Upper lobe of right lung (tissue), 1 donor: Measurements from ENCODE around the gene PIK3R6. TPM values are rescaled to one million over a fixed set of nuclear protein-coding genes. Genes with fewer than 3 reads are reported as not detected.

Experiments used
- ATAC-seq: fragments of 200-7000 bp; cut with Tn5 transposase; one replicate; pipeline ENCODE4 v1.9.1; 2020; ENCODE audit warnings: mild to moderate bottlenecking, moderate library complexity
- DNase-seq: peaks from one replicate; pipeline ENCODE4 v3.0.0-alpha.2; 2020
- H3K27ac ChIP-seq: fragments of 200-600 bp; one replicate; pipeline ENCODE4 v1.8.0; 2022
- H3K27me3 ChIP-seq: fragments of 200-600 bp; one replicate; pipeline ENCODE4 v1.8.0; 2022; ENCODE audit warnings: mild to moderate bottlenecking
- H3K36me3 ChIP-seq: fragments of 200-600 bp; one replicate; pipeline ENCODE4 v1.8.0; 2022
- H3K4me1 ChIP-seq: fragments of 200-600 bp; one replicate; pipeline ENCODE4 v1.8.0; 2022
- H3K4me3 ChIP-seq: fragments of 200-600 bp; one replicate; pipeline ENCODE4 v1.8.0; 2022; ENCODE audit warnings: mild to moderate bottlenecking
- H3K9me3 ChIP-seq: fragments of 200-600 bp; one replicate; pipeline ENCODE4 v1.8.0; 2022
- intact Hi-C: fragments of 100-400 bp; cut with DNase I; formaldehyde crosslinking; loops from one replicate; pipeline ENCODE4 v1.11.0; 2022
- total RNA-seq: library from RNA; stranded (reverse); fragmentation: NEBNext Ultra II Directional; extraction: Animal tissue kit (Norgen Biotek cat#: 25700); gene quantifications from one replicate; pipeline ENCODE4 v1.2.1, GENCODE V29; 2021
- TF ChIP-seq, protein P1 (sequence below): fragments of 200-600 bp; IDR thresholded peaks from one replicate; pipeline ENCODE4 v1.8.0; 2022; ENCODE audit warnings: antibody characterized with exemption
- donor health status: DM: no; HTN: yes; CAD: no; lungs with severe emphysema.

Gene PIK3R6
- total RNA-seq, 1 donor from 2014 or later: 2.7 TPM

DNA sequence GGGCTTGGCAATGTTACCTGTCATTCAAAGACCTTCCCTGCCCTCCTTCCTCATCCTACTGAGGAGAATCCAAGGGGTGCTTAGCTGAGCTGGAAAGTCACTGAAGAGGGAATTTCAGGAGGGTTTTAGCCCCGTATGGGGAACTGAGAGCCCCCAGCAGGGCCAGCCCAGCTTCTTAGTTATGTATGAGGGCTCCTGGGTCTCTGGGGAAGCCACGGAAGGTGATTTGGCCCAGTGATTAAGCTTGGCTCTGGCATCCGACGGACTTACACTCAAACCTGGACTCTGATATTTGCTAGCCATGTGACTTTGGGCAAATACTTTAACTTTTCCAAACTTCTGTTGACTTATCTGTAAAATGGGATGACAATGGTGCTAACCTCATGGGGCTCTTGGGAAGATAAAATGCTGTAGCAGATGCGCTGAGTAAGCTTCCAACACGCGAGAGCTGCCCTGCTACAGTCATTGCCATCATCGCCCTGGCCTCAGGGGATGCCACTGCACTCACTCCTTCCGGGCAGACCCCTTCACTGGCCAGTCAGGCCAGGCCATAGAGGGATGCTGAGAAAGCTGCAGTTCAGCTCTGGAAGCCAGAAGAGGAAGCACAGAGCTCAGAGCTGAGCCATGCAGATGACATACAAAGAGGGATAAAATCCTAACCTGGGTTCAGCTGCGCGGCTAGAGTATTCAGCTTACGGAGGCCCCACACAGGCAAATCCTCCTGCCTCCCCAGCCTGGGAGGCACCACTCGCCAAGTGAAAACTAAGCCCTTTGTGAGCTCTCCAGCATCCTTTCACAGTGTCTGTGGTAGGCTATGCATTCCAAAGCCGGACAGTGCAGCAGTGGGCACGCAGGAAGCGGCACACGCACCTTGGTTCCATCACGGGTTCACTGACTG lies 44.9 kb upstream of the PIK3R6 start:
- Histone ChIP-seq H3K4me1 (no peaks in the 10 kb centered on the region), H3K36me3 (no peaks in the 10 kb centered on the region), H3K27me3 (no peaks in the 10 kb centered on the region), H3K27ac (no peak overlapping the region), H3K9me3 (no peaks in the 10 kb centered on the region), H3K4me3 (no peak overlapping the region)
- ATAC-seq: no peak
- intact Hi-C loops: no loop called here
- TF ChIP-seq, protein P1, sequence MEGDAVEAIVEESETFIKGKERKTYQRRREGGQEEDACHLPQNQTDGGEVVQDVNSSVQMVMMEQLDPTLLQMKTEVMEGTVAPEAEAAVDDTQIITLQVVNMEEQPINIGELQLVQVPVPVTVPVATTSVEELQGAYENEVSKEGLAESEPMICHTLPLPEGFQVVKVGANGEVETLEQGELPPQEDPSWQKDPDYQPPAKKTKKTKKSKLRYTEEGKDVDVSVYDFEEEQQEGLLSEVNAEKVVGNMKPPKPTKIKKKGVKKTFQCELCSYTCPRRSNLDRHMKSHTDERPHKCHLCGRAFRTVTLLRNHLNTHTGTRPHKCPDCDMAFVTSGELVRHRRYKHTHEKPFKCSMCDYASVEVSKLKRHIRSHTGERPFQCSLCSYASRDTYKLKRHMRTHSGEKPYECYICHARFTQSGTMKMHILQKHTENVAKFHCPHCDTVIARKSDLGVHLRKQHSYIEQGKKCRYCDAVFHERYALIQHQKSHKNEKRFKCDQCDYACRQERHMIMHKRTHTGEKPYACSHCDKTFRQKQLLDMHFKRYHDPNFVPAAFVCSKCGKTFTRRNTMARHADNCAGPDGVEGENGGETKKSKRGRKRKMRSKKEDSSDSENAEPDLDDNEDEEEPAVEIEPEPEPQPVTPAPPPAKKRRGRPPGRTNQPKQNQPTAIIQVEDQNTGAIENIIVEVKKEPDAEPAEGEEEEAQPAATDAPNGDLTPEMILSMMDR: no peak
- DNase-seq: no peak

DNA sequence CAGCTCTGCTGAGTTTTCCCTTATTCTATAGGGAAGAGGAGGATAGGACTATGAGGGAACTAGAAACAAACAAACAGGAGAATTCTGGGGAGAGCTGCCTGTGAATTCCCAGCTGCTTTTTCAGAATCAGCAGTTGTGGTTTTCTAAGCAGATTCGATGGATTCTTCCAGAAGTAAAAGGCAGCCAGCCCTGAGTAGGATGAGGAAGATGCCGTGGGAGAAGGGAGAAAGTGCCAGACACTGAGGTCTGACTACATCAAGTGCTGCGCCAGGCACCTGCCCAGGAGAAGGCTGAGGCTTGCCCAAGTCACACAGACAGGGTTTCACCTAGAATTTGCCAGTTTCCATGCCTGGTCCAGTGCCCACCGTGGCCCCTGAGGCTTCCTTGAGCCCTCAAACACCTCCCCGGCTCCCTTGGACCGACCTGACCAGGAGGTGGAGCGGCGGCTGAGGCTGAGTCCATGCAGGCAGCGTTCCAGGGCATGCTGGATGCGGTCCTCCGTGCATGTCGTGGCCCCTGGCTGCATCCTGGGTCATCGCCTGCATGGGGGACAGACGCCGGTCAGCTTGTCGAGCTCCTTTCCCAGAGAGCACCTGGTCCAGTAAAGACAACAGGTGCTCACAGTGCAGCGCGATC lies 43.6 kb upstream of the PIK3R6 start:
- intact Hi-C loops: no loop called here
- H3K9me3 ChIP-seq: no peaks in the 10 kb centered on the region
- no peak overlapping the region for H3K27ac ChIP-seq
- ATAC-seq: no peak
- H3K27me3 ChIP-seq: no peaks in the 10 kb centered on the region
- TF ChIP-seq, protein P1: no peak
- H3K4me3 ChIP-seq: no peak overlapping the region
- no peaks in the 10 kb centered on the region for H3K4me1 ChIP-seq
- no peaks in the 10 kb centered on the region for H3K36me3 ChIP-seq
- no peak for DNase-seq

DNA sequence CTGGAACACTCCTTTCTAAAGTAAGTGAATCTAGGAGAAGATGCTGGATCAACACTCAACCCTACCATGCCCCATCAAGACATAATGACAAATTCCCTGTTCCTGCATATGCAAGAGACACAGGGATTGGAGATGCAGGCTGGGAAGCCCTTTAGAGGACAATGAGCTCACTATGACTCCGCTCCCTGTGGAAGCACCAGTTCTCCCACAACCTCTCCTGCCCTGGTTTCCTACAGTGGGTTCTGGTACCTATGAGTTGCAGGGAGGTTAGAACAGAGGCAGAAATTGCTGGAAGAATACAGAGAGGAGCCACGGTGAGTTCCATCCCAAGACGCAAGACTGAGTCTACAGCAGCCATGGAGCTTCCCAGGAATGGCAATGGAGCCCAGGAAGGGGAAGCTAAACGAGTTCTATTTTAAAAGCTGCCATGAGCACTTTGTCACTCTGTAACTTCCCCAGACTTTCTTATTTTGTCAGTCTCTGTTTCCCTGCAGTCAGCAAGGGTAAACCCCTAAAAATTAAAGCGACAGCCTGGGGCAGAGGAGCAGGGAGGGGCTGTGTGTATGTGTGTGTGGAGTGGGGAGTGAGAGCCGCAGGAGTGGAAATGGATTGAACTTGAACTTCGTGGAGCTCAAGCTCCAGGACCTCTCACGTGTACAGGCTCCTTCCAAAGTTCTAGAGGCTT lies 42.3 kb upstream of the PIK3R6 start:
- no peak for ATAC-seq
- TF ChIP-seq, protein P1: no peak
- no peaks in the 10 kb centered on the region for H3K36me3 ChIP-seq

DNA sequence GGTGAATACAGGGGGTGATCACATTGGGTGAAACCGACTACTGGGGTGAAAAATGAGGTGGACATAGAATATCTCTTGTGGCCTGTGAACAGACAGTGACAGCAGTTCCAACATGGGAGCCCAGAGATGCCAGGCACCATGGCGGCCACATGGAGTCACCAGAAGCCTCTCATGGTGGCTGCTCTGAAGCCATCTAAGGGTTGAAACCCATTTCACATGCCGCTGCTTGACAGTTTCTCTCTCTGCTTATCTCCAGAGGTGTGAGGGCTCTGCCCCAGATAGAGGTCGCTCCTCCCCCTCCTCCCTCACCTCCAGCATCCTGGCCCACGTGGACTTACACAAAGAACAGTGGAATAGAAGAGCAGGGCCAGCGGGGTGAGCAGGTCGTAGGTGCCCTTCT lies 37.9 kb upstream of the PIK3R6 start:
- Histone ChIP-seq H3K4me1 (no peaks in the 10 kb centered on the region), H3K36me3 (peaks cover 7% of the 10 kb centered on the region), H3K27me3 (no peaks in the 10 kb centered on the region), H3K4me3 (no peak overlapping the region), H3K27ac (no peak overlapping the region), H3K9me3 (no peaks in the 10 kb centered on the region)
- intact Hi-C loops: no loop called here
- TF ChIP-seq, protein P1: no peak
- DNase-seq: no peak
- ATAC-seq: no peak

More for the DNA sequence above, 42.3 kb upstream of the PIK3R6 start:
- Histone ChIP-seq H3K4me3 (no peak overlapping the region), H3K9me3 (no peaks in the 10 kb centered on the region), H3K27ac (no peak overlapping the region), H3K4me1 (no peaks in the 10 kb centered on the region), H3K27me3 (no peaks in the 10 kb centered on the region)
- intact Hi-C loops: no loop called here
- no peak for DNase-seq

DNA sequence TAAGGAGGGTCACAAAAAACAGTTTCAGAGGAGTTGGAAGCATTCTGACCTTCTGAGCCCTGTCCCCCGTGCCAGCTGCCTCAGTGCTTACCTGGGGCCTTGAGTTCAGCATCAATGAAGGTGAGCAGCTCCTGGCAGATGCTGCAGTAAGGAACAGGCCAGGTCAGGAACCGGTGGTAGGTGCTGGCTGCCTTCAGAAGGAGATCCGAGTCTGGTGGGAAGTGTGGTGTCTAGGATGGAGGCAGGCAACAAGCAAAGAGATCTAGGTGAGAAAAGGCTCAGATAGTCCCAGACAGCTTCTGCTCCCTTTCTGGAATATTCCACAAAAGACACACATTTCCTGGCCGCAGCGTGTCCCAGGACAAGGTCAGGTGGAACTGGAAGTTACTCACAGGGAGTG lies 37.2 kb upstream of the PIK3R6 start:
- Histone ChIP-seq H3K36me3 (peaks cover 7% of the 10 kb centered on the region), H3K9me3 (no peaks in the 10 kb centered on the region), H3K27me3 (no peaks in the 10 kb centered on the region), H3K27ac (no peak overlapping the region), H3K4me1 (no peaks in the 10 kb centered on the region), H3K4me3 (no peak overlapping the region)
- TF ChIP-seq, protein P1: no peak
- no peak for ATAC-seq
- intact Hi-C loops: no loop called here
- DNase-seq: no peak
